ENCODE data around the gene SH3RF3.

GRCh38 chr2:109476641-109477441, 347.8 kb downstream of the SH3RF3 start:
- no peak for TF ChIP-seq USF2 (CRISPR knock-in tag; IDR thresholded peaks at IDR 0.05)
- no peak for TF ChIP-seq CTCF (IDR thresholded peaks at IDR 0.05 in 2 of 3, conservative IDR thresholded peaks at IDR 0.05 in 1 of 3; ENCODE audit: insufficient read depth in 2 of 3, low read depth in 1 of 3, low read length in 3 of 3)
- TF ChIP-seq CREB1 (IDR thresholded peaks at IDR 0.05), result no peak
- no peak for TF ChIP-seq CREB1 (CRISPR knock-in tag; IDR thresholded peaks at IDR 0.05)
